GM18499 (cell line): ENCODE measurements around the gene IL17D.
"Not testable (repeated sequence)": the region's sequence is repeated elsewhere in the genome, so short reads cannot be mapped to it uniquely, and the experiment has no call there.

Source experiments
- ATAC-seq: cut with Tn5 transposase; IDR thresholded peaks from one replicate; pipeline ENCODE4 v1.9.1; 2021; ENCODE audit warnings: moderate number of reproducible peaks; ENCODE audit not compliant: insufficient read depth, unreplicated experiment

IL17D gene

GRCh38 chr13:20716951-20717350, 13.5 kb downstream of the IL17D start:
- ATAC-seq = no peak

GRCh38 chr13:20717581-20718542, 14.4 kb downstream of the IL17D start:
- ATAC-seq = no peak

DNA sequence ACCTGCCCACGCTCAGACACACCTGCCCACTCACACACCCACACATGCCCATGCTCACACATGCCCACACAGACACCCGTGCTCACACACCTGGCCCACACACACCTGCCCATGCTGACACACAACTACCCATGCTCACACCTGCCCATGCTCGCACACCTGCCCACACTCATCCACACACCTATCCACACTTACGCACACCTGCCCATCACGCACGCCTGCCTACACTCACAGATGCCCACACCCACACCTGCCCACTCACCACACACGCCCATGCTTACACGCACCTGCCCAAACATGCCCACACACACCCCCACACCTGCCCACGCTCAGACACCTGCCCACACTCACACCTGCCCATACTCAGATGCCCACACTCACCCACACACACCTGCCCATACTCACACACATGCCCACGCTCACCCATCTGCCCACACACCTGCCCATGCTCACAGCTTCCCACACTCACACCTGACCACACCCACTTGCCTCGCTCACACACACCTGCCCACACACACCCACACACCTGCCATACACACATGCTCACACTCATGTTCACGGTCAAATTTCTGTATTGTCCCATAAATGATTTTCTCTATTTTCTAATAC, 15.6 kb downstream of the IL17D start:
- ATAC-seq = no peak

DNA sequence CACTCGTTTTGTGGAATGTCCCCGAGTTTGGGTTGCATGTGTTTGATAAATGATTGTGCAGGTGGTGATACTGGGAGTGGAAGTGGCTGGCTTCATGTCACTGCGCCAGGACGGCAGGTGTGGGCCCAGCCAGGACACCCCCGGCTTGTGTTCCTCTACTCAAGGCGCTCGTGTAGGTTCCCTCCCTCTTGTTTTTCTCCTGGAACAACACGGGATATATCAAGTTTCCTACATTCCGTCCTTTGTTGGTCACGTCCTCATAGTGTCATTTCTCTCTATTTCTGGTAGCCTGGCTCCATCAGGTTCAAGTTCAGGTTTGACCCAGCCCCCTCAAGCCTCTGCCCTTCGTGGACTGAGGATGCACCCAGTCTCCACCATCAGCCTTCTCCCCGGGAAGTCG, 16.3 kb downstream of the IL17D start:
- ATAC-seq = no peak

DNA sequence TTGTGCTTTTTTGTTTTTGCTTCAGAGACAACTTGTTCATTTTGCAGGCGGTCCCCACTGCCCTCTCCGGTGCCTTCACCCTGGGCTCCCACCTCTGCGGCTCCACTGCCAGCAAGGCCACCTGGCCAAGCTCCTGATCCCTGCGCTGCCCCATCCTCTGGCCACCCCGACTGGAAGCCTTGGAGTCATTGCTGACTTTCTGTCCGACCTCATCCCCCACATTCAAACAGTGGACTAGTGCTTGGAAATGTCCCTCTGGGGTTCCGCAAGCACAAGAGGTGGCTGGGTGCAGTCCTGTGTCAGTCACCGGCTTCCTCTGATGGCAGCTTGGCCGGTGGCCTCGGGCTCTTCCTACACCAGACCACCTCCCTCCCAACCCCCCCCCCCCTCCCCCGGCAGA, 17.0 kb downstream of the IL17D start:
- no peak for ATAC-seq

DNA sequence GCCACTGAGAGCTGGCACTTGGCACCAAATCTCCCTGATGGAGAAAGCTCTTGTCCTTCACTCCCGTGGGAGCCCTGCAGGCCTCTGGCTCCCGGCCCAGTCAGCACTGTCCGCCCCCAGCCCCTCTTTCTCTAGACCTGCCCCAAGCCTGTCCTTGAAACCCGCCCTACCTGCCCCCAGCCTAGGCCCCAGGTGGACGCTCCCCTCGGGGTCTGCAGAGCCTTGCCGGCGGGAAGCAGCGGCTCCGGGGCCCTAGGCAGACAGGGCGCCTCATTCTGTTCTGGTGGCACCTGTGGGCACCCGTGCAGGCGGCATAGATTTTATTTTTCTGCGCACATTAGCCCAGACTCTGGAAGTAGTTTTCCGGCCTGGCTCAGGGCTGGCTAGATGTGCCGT, 17.6 kb downstream of the IL17D start:
- ATAC-seq = no peak

- ATAC-seq = no peak
Observed at GRCh38 chr13:20721454-20722357, 18.2 kb downstream of the IL17D start.

- no peak for ATAC-seq
Observed at GRCh38 chr13:20727856-20728255, 24.4 kb downstream of the IL17D start.

- ATAC-seq = no peak
Observed at GRCh38 chr13:20728579-20729311, 25.2 kb downstream of the IL17D start.

DNA sequence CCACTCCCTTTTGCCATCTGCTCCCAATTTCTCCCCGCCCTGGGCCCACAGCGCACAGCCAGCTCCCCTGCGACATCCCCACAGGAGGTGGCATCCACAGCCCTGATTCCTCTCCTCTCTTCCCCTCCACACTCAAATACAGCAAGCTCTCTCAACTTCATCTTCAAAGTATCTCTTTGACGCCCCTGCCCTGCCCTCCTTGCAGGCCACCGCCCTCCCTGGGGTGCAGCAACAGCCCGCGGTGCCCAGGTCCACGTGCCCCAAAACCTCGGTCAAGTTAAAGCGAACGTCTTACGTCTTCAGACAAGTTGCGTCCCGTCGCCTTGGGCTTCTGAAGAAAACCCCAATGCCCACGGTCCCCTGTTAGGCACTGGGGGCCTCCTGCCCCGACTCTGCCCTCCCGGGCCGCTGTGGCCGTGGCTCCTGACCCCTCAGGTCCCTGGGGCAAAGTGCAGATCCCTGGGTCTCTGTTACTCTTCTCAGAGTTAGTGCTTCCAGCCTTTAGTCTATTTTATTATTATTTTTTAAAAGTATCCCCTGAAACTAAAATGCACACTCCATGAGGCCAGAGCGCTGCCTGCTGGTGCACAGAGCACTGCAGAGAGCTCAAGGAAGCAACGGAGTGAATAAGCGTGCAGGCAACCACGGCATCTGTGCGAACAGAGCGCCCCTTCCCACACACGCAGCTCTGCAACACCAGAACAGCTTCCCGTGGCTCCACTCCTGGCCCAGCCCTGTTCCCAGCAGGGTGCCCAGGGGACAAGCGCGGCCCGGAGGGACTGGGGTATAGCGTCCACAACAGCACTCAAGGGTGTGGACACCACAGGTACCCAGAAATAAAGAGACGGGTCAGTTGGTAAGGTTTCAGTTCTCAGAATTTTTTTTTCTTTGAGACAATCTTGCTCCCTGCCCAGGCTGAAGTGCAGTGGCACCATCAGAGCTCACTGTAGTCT, 26.4 kb downstream of the IL17D start:
- ATAC-seq = no peak

DNA sequence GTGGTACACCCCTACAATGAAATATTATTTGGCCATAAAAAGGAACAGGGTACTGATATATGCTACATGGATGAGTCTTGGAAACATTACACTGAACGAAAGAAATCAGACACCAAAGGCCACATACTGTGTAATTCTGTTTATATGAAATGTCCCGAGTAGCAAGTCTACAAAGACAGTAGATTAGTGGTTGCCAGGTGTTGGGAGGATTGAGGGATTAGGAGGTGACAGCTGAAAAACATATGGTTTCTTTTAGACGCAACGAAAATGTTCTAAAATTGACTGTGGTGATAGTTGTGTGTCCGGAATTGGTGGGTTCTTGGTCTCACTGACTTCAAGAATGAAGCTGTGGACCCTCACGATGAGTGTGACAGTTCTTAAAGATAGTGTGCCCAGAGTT, 35.1 kb downstream of the IL17D start:
- no peak for ATAC-seq

- ATAC-seq = no peak
Observed at GRCh38 chr13:20740021-20740420, 36.5 kb downstream of the IL17D start.

DNA sequence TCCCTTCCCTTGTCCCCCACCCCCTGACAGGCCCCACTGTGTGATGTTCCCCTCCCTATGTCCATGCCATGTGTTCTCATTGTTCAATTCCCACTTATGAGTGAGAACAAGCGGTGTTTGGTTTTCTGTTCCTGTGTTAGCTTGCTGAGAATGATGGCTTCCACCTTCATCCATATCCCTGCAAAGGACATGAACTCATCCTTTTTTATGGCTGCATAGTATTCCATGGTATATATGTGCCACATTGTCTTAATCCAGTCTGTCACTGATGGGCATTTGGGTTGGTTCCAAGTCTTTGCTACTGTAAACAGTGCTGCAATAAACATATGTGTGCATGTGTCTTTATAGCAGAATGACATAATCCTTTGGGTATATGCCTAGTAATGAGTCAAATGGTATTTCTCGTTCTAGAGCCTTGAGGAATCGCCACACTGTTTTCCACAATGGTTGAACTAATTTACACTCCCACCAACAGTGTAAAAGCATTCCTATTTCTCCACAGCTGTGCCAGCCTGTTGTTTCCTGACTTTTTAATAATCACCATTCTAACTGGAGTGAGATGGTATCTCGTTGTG, 40.4 kb downstream of the IL17D start:
- not testable (repeated sequence) for ATAC-seq

- no peak for ATAC-seq
Observed at GRCh38 chr13:20749377-20749776, 45.9 kb downstream of the IL17D start.

DNA sequence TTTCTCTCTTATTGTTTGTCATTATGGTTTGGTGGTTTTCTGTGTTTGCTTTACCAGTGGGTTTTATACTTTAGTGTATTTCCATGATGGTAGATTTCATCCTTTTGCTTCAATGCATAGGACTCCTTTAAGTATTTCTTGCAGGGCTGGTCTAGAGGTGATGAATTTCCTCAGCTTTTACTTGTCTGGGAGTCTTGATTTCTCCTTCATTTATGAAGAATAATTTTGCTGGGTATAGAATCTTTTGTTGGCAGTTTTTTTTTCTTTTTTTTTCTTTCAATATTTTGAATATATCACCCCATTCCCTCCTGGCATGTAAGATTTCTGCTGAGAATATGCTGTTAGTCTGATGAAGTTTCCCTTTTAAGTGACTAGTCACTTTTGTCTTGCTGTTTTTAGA, 50.5 kb downstream of the IL17D start:
- no peak for ATAC-seq

- ATAC-seq = no peak
Observed at GRCh38 chr13:20760872-20761271, 57.4 kb downstream of the IL17D start.

- no peak for ATAC-seq
Observed at GRCh38 chr13:20767309-20767943, 63.9 kb downstream of the IL17D start.

DNA sequence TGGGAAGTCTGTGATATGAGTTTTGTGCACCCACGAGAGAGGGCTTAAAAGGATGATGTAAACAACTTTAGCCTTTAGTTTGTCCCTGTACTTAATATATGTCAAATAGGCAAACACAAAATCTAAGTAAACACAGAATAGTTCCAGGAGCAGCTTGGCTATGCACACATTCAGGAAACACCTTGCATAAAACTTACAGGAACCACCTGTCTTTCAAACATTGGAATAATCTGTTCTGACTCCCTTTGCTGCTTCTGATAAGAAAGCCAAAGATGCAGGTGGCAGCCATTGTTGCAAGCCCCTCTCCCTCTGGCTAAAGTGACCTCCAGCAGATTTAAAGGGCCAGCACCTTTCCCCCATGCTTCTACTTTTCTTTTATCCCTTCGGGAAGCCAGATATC, 65.6 kb downstream of the IL17D start:
- ATAC-seq = no peak
